HepG2 (cell line): Measurements from ENCODE around the gene VAC14. TPM values are rescaled to one million over a fixed set of nuclear protein-coding genes. Genes with fewer than 3 reads are reported as not detected.

Experiments
- ARNTL ChIP-seq: sonication (generic); formaldehyde crosslinking; IDR thresholded peaks from 2 replicates; pipeline ENCODE4 v1.4.0; 2020; ENCODE audit warnings: mild to moderate bottlenecking, missing genetic modification reagents
- CENPT ChIP-seq: sonication (generic); formaldehyde crosslinking; IDR thresholded peaks from 2 replicates; pipeline ENCODE4 v1.8.0; 2022; ENCODE audit warnings: low read depth, mild to moderate bottlenecking, moderate library complexity, missing genetic modification reagents
- CREM ChIP-seq, 2 experiments: sonication (generic) in 1 of 2; formaldehyde crosslinking in 1 of 2; IDR thresholded peaks; 2 replicates each; pipeline versions ENCODE4 v1.4.0 to v1.6.1; 2016 to 2020; ENCODE audit warnings: antibody characterized with exemption in 1 of 2, mild to moderate bottlenecking in 1 of 2, missing genetic modification reagents in 1 of 2
- HBP1 ChIP-seq: IDR thresholded peaks from 2 replicates; pipeline ENCODE4 v1.6.1; 2016; ENCODE audit warnings: low read depth, control low read depth
- HCFC1 ChIP-seq: fragments of 150-350 bp; IDR thresholded peaks from 2 replicates; pipeline ENCODE4 v1.6.1; 2014; ENCODE audit warnings: low read depth, low read length
- KDM6A ChIP-seq: IDR thresholded peaks from 2 replicates; pipeline ENCODE4 v1.6.1; 2016; ENCODE audit warnings: low read depth
- ZBTB40 ChIP-seq, 2 experiments: fragments of 450-650 bp in 1 of 2; sonication (generic) in 1 of 2; formaldehyde crosslinking in 1 of 2; IDR thresholded peaks; 2 replicates each; pipeline versions ENCODE4 v1.6.1 to v1.8.0; 2016 to 2022; ENCODE audit warnings: antibody characterized with exemption in 1 of 2, mild to moderate bottlenecking in 1 of 2, missing genetic modification reagents in 1 of 2
- ZFP36L2 ChIP-seq: sonication (generic); formaldehyde crosslinking; IDR thresholded peaks from 2 replicates; pipeline ENCODE4 v1.4.0; 2020; ENCODE audit warnings: missing genetic modification reagents
- ZNF441 ChIP-seq: sonication (generic); formaldehyde crosslinking; IDR thresholded peaks from 2 replicates; pipeline ENCODE4 v1.7.0; 2021; ENCODE audit warnings: missing genetic modification reagents, borderline replicate concordance
- ZNF468 ChIP-seq: sonication (generic); formaldehyde crosslinking; IDR thresholded peaks from 2 replicates; pipeline ENCODE4 v1.8.0; 2022; ENCODE audit warnings: mild to moderate bottlenecking, moderate library complexity, missing genetic modification reagents
- ZNF605 ChIP-seq: sonication (generic); formaldehyde crosslinking; IDR thresholded peaks from 2 replicates; pipeline ENCODE4 v1.8.0; 2022; ENCODE audit warnings: mild to moderate bottlenecking, missing genetic modification reagents
- ZNF670 ChIP-seq: sonication (generic); formaldehyde crosslinking; IDR thresholded peaks from 2 replicates; pipeline ENCODE4 v1.8.0; 2022; ENCODE audit warnings: mild to moderate bottlenecking, missing genetic modification reagents, borderline replicate concordance
- ZNF775 ChIP-seq: sonication (generic); formaldehyde crosslinking; IDR thresholded peaks from 2 replicates; pipeline ENCODE4 v1.4.0; 2020; ENCODE audit warnings: missing genetic modification reagents, mild to moderate bottlenecking, moderate library complexity, borderline replicate concordance
- ZSCAN25 ChIP-seq: sonication (generic); formaldehyde crosslinking; IDR thresholded peaks from 2 replicates; pipeline ENCODE4 v1.8.0; 2022; ENCODE audit warnings: mild to moderate bottlenecking, missing genetic modification reagents
- polyA plus RNA-seq, 8 experiments: library from polyadenylated mRNA; depleted of rRNA in 3 of 8; stranded (reverse) in 7 of 8; unstranded in 1 of 8; fragments of >200 nt; fragmentation: Illumina TruSeq in 4 of 8; extraction: Trizol in 4 of 8; gene quantifications; 2 replicates each; pipeline versions ENCODE4 v1.2.1 to v1.2.3, GENCODE V29; 2011 to 2016; ENCODE audit warnings: low read depth in 4 of 8, missing spikeins in 1 of 8, mixed read lengths in 1 of 8; ENCODE audit not compliant: insufficient read depth in 1 of 8
- total RNA-seq, 5 experiments: library from RNA; depleted of rRNA; stranded (reverse); fragments of >200 nt; fragmentation: Illumina TruSeq; extraction: Trizol; gene quantifications; 2 replicates each; pipeline ENCODE4 v1.2.3, GENCODE V29; 2016; ENCODE audit warnings: low read depth in 1 of 5

The VAC14 gene
- total and polyA plus RNA-seq, 2 of the 13 experiments (the other 11 are each of a cell fraction or from before 2014, with no cell fraction given): 23.5 to 24.6 TPM

DNA sequence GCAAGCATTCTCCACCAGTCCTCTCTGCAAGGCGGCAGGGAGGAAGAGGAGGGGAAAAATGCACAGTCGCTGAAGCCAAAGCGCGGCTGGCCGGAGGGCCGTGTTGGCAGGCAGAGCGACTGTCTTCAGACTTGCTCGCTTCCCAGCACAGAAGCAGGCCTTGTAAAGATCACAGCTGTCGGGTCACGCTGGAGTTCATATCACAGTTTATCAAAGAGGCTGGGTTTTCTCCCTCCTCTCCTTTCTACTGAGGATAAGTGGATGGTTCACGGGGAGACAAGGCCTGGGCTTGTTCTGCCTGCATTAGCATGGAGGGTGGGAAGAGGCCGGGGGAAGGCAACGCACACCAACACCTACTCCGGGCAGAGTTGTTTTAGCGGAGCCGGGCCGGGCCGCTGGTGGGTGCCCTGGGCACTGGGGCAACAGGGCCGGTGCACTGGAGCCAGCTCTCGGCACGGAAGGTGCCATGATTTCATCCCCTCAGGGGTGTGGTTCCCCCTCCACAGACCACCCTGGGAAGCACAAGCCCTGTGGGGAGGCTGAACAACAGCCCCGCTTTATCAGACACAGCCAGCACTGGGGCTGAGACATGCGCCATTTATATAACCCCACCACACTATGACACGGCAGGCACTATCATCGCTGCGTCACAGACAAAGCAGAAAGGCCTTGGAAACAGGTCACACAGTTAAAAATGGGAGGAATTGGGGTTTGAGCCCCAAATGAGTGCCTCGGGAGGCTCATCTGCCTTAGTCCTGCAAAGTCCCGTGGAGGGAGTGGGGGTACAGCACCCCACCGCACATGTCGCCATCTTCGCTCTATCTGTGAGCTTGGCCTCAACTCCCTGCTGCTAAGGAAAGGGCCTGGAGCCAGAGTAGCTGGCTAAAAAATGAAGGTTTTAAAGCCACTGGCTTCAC is 74.8 kb downstream of the VAC14 start (continued):
- TF ChIP-seq ARNTL (CRISPR knock-in tag): no peak
- 0 out of 2 replicates have a peak, but pooled peaks have one; percentile 88 for TF ChIP-seq CENPT (CRISPR knock-in tag)
- TF ChIP-seq KDM6A (CRISPR knock-in tag): no peak
- no peak for TF ChIP-seq CREM (IDR thresholded peaks at IDR 0.05)
- no peak for TF ChIP-seq CREM (CRISPR knock-in tag; IDR thresholded peaks at IDR 0.05)
- no peak for TF ChIP-seq HCFC1
- peak; percentile 7; the same call in 1 of the 2 replicates for TF ChIP-seq ZSCAN25 (CRISPR knock-in tag)
- 0 out of 2 replicates have a peak, but pooled peaks have one; percentile 16 for TF ChIP-seq ZNF441 (CRISPR knock-in tag)
- no peak for TF ChIP-seq ZFP36L2
- 0 out of 2 replicates have a peak, but pooled peaks have one; percentile 3 for TF ChIP-seq ZNF605 (CRISPR knock-in tag)
- no peak for TF ChIP-seq ZBTB40 (IDR thresholded peaks at IDR 0.05)
- TF ChIP-seq ZBTB40 (CRISPR knock-in tag; IDR thresholded peaks at IDR 0.05): no peak
- TF ChIP-seq ZNF670: no peak
- TF ChIP-seq HBP1 (CRISPR knock-in tag): no peak
- no peak for TF ChIP-seq ZNF775 (CRISPR knock-in tag)
- TF ChIP-seq ZNF468: 0 out of 2 replicates have a peak, but pooled peaks have one; percentile 63
